Central memory CD8-positive, alpha-beta T cell (primary cell): Measurements from ENCODE around the gene ATP6V0C.

Experiments
- ATAC-seq: fragments of 150-1000 bp; cut with Tn5 transposase; replicated peaks from 2 replicates; pipeline ENCODE4 v1.10.0; 2022; ENCODE audit warnings: mild to moderate bottlenecking, moderate FRiP score, moderate number of reproducible peaks; ENCODE audit not compliant: poor library complexity, severe bottlenecking; ENCODE audit errors: extremely low read depth
- DNase-seq, 2 donors: peaks; one replicate each; pipeline ENCODE4 v3.0.0; 2021; ENCODE audit warnings: low spot score in 2 of 2
- H3K27ac Mint-ChIP-seq: one replicate; pipeline ENCODE4 v1.8.0; 2022; ENCODE audit warnings: low read depth, mild to moderate bottlenecking, moderate library complexity, mixed read lengths
- H3K27me3 Mint-ChIP-seq: one replicate; pipeline ENCODE4 v1.8.0; 2022; ENCODE audit warnings: mixed read lengths
- H3K36me3 Mint-ChIP-seq: one replicate; pipeline ENCODE4 v1.8.0; 2022; ENCODE audit warnings: mild to moderate bottlenecking, moderate library complexity, mixed read lengths; ENCODE audit not compliant: insufficient read depth
- H3K4me1 Mint-ChIP-seq: one replicate; pipeline ENCODE4 v1.8.0; 2022; ENCODE audit warnings: mixed read lengths
- H3K4me3 Mint-ChIP-seq: one replicate; pipeline ENCODE4 v1.8.0; 2022; ENCODE audit warnings: mild to moderate bottlenecking, moderate library complexity, mixed read lengths
- H3K9me3 Mint-ChIP-seq: one replicate; pipeline ENCODE4 v1.8.0; 2022; ENCODE audit warnings: mixed read lengths

Gene ATP6V0C

DNA sequence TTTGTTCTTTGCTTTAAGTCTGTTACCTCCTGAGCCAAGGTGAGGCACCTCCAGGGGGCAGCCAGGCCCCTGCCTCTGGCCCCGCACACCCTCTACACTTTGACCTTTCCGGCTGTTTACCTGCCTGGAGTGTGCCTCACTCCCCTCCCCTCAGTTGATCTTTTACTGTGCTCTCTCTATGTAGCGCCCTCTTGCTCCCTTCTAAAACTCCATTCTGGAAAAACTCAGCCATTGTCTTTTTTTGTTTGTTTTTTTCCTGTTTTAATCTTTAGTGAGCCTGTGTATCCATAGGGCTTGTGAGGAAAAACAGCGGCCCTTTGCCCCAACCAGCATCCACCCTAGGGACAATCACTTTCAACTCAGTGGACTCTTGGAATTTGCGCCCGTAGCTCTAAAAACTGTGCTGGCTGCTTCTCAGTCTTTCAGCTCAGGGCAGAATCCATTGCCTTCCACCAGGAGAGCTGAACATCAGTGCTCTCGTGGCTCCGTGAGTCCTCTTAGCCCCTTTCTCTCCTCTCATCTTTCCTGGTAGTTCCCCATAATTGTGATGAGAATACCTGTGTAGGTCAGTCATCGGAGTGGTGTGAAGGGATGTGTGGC lies 10.7 kb downstream of the ATP6V0C start:
- ATAC-seq (no peak), DNase-seq (no peak)
- no peaks in the 10 kb centered on the region for H3K9me3 Mint-ChIP-seq
- no peak overlapping the region for H3K4me3 Mint-ChIP-seq
- no peaks in the 10 kb centered on the region for H3K27me3 Mint-ChIP-seq
- H3K36me3 Mint-ChIP-seq: peaks cover 41% of the 10 kb centered on the region
- peaks cover 31% of the 10 kb centered on the region for H3K4me1 Mint-ChIP-seq
- no peak overlapping the region for H3K27ac Mint-ChIP-seq

DNA sequence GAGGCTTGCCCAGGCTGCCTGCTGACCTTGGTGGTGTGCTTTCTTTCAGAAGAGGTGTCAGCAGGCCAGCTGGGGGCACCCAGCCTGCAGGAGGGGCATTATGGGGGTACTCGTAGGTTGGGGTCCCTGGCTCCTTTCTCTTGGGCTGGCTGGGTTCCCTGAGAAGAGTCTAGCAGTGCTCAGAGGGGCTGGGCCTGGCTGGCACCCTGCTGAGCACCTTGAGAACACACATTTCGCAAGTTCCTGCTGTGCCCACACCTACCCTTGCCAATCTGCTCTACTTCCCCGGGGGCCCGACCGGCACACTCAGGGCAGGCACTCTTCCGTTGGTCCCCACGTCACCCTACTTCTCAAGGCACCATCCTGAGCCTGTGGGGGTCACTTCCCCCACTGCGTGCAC lies 12.4 kb downstream of the ATP6V0C start:
- H3K9me3 Mint-ChIP-seq: no peaks in the 10 kb centered on the region
- DNase-seq: no peak
- no peaks in the 10 kb centered on the region for H3K27me3 Mint-ChIP-seq
- H3K4me1 Mint-ChIP-seq: peaks cover 28% of the 10 kb centered on the region
- H3K36me3 Mint-ChIP-seq: peaks cover 36% of the 10 kb centered on the region
- H3K27ac Mint-ChIP-seq: peak overlapping the region; percentile 33
- ATAC-seq: no peak
- H3K4me3 Mint-ChIP-seq: no peak overlapping the region

DNA sequence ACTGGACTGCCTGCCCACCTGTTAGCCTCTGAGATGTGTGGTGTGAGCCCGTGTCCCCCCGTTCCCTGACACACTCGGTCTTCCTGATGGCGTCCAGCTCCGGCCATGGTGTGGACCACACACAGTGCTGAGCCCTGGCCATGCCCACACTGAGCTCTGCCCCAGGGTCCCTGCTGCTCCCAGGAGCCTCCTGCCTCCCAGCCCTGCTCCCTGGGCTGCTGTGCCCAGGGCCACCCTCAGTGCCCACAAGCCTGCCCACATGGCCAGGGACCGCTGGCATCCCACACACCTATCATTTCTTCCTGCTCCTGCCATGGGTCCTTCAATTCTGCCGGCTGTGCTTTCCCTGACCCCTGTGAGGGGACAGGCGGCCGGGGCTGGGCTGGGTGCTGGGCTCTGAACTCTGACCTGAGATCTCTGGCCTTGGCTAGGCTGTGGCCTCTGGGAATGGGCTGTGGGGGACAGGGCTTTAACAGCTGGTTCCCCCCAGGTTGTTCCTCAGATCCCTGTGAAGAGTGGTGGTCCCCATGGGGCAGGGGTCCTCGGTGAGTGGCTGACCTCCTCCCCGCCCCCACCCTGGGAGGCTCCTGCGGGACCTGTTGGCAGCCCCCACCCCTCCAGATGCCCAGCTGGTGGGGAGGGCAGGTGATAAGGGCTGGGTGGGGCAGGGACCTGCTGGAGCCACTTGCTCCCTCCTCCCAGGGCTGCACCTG lies 13.5 kb downstream of the ATP6V0C start:
- H3K4me1 Mint-ChIP-seq: peaks cover 35% of the 10 kb centered on the region
- H3K27me3 Mint-ChIP-seq: no peaks in the 10 kb centered on the region
- H3K27ac Mint-ChIP-seq: no peak overlapping the region
- peaks cover 38% of the 10 kb centered on the region for H3K36me3 Mint-ChIP-seq
- H3K9me3 Mint-ChIP-seq: no peaks in the 10 kb centered on the region
- DNase-seq: no peak
- H3K4me3 Mint-ChIP-seq: no peak overlapping the region
- no peak for ATAC-seq

- Mint-ChIP-seq H3K4me3 (no peak overlapping the region), H3K27ac (no peak overlapping the region), H3K9me3 (no peaks in the 10 kb centered on the region), H3K27me3 (no peaks in the 10 kb centered on the region), H3K36me3 (peaks cover 40% of the 10 kb centered on the region), H3K4me1 (peaks cover 40% of the 10 kb centered on the region)
- no peak for ATAC-seq
- DNase-seq: no peak
Measured at GRCh38 chr16:2527784-2528100, 14.0 kb downstream of the ATP6V0C start.

DNA sequence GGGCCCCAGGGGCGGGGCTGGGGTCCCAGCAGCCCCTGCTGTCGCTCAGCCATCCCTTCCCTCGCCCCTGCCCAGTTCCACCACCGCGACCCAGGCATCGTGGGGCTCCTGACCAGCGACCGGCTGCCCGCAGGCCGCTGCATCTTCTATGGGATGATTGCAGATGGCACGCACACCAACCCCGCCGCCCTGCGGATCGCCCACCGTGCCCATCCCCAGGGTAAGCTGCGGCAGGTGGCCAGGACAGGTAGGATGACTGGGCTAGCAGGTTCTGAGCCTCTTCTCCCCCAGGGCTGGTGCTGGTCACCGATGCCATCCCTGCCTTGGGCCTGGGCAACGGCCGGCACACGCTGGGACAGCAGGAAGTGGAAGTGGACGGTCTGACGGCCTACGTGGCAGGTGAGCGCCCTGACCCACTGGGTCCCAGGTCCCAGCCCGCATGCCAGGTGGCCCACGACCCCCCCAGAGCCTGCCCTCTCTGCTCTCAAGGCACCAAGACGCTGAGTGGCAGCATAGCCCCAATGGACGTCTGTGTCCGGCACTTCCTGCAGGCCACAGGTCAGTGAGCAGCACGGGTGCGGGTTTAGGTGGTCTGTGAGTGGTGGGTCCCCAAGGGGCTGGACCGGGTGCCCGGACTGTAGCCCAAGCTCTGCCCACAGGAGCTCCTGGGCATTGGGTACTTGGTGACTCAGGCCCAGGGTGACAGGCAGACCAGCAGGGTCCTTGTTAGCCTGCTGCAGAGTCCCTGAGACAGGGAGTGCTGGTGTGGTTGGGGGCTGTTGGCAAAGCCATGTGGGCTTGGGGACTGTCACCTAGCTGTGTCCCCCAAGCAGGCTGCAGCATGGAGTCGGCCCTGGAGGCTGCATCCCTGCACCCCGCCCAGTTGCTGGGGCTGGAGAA lies 14.7 kb downstream of the ATP6V0C start:
- no peak overlapping the region for H3K4me3 Mint-ChIP-seq
- peaks cover 43% of the 10 kb centered on the region for H3K4me1 Mint-ChIP-seq
- peaks cover 43% of the 10 kb centered on the region for H3K36me3 Mint-ChIP-seq
- H3K27ac Mint-ChIP-seq: no peak overlapping the region
- DNase-seq (no peak), ATAC-seq (no peak)
- H3K27me3 Mint-ChIP-seq: no peaks in the 10 kb centered on the region
- H3K9me3 Mint-ChIP-seq: no peaks in the 10 kb centered on the region

GRCh38 chr16:2529061-2529931 lies 15.5 kb downstream of the ATP6V0C start:
- Mint-ChIP-seq H3K4me3 (no peak overlapping the region), H3K27me3 (no peaks in the 10 kb centered on the region), H3K27ac (no peak overlapping the region), H3K36me3 (peaks cover 44% of the 10 kb centered on the region), H3K4me1 (peaks cover 35% of the 10 kb centered on the region), H3K9me3 (no peaks in the 10 kb centered on the region)
- ATAC-seq (no peak), DNase-seq (no peak)

DNA sequence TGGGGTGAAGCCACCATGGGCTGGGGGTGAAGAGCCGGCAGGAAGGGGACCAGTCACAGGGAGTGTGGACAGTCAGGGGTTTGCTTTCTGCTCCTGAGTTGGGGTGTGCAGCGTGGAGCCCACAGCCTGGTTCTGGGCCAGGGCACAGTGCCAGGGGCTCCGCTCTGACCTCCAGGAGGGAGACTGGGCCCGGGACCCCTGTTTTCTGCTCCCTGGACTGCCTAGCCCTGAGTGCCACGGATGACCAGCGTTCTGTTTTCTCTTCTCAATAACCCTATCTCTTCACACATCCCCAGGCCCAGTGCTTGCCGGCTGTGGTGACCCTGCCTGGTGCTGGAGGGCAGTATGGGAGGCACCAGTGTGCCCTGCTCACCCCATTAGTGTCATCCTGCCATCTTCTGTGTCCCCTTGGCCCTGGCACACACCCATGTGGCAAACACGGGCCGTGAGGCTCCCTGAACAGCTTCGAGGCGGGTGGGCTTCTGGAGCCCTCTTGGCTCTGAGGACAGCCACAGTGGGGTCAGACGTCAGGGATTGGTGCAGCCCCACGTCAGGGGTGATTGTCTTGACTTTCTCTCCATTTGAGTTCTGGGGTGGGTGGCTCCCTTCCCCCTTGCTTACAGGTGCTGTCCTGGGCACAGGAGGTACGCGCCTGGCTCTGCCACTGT lies 16.3 kb downstream of the ATP6V0C start:
- Mint-ChIP-seq H3K27me3 (no peaks in the 10 kb centered on the region), H3K4me3 (peak overlapping the region; percentile 46), H3K4me1 (peaks cover 31% of the 10 kb centered on the region), H3K27ac (peak overlapping the region; percentile 98), H3K36me3 (peaks cover 43% of the 10 kb centered on the region), H3K9me3 (no peaks in the 10 kb centered on the region)
- ATAC-seq (no peak), DNase-seq (no peak)

- no peak for ATAC-seq
- no peak for DNase-seq
- H3K36me3 Mint-ChIP-seq: peaks cover 43% of the 10 kb centered on the region
- no peaks in the 10 kb centered on the region for H3K9me3 Mint-ChIP-seq
- H3K27ac Mint-ChIP-seq: peak overlapping the region; percentile 98
- H3K4me1 Mint-ChIP-seq: peaks cover 31% of the 10 kb centered on the region
- H3K4me3 Mint-ChIP-seq: peak overlapping the region; percentile 93
- no peaks in the 10 kb centered on the region for H3K27me3 Mint-ChIP-seq
Measured at GRCh38 chr16:2530629-2531318, 17.0 kb downstream of the ATP6V0C start.

DNA sequence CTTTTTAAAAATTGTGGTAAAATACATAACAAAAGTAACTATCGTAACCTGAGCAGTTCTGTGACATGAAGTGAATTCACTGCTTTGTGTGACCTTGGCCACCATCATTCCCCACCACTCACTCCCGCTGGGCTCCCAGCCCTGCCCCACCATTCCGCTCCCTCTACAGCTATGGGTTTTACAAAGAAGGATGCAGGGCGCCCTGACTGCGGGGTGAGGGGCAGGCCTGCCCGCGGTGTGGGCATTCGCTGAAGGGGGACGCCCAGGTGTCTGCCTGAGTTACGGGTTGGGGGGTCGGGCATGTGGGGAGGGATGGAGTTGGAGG lies 17.6 kb downstream of the ATP6V0C start, which contains the start of gene CEMP1:
CEMP1 (minus strand) TSS at position 38 of the 325 bp plus-strand sequence. CDS start 335 bp downstream, outside the sequence.
- Mint-ChIP-seq H3K27me3 (no peaks in the 10 kb centered on the region), H3K36me3 (peaks cover 42% of the 10 kb centered on the region), H3K27ac (peak within 1 kb of the TSS; percentile 98), H3K4me1 (peaks cover 29% of the 10 kb centered on the region), H3K4me3 (peak within 1 kb of the TSS; percentile 93), H3K9me3 (no peaks in the 10 kb centered on the region)
- DNase-seq (no peak), ATAC-seq (no peak)

DNA sequence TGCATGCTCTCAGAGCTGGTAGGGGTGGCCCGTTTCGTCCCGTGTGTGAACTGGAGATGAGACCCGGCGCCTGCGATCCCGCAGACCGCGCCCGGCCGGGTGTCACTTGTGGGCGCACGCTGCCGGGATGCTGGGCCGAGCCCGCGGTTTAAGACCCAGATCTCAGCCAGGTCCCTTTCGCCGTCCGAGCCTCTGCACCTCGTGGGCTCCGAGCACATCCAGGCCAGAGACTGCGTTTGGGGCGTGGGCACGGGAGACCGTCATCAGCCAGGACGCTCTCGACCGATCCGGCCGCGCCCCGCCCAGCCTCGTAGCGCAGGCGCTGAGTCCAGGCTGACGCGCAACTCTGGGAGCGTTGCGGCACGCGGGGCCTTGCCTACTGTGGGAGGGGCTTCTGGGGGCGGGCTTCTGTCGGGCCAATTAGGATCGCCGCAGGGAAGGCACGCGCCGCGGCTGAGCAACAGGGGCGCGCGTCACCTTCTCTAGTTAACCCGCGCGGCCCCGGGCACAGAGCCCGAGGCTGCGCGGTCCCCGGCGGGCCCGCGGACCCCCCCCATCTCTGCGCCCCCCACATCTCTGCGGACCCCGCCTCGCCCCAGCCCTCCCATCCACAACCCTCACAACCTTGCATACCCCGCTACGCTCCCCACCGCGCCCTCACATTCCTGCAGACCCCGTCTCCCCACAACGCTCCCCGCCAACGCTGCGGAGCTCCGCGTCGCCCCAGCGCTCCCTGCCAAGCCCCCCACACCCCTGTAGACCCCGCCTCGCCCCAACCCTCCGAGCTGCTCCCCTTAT lies 18.1 kb downstream of the ATP6V0C start:
- DNase-seq (peak; percentile 92 to 95), ATAC-seq (peak; percentile 85)
- Mint-ChIP-seq H3K9me3 (no peaks in the 10 kb centered on the region), H3K4me1 (peaks cover 26% of the 10 kb centered on the region), H3K36me3 (peaks cover 44% of the 10 kb centered on the region), H3K27me3 (no peaks in the 10 kb centered on the region), H3K4me3 (peak overlapping the region; percentile 93), H3K27ac (peak overlapping the region; percentile 98)
